Epithelial cell of esophagus (primary cell): ENCODE data around the gene PBX1.

ENCODE experiments used
- DNase-seq: peaks from one replicate; pipeline ENCODE4 v3.0.0; 2010; ENCODE audit warnings: low read depth
- H3K4me3 ChIP-seq: 2 replicates; pipeline ENCODE4 v1.5.1; 2011; ENCODE audit warnings: mild to moderate bottlenecking, low read length, control low read depth
- TF ChIP-seq, protein P1 (sequence below): IDR thresholded peaks from 2 replicates; pipeline ENCODE4 v1.5.1; 2011; ENCODE audit warnings: low read depth, mild to moderate bottlenecking, low read length, control low read depth, inconsistent platforms; ENCODE audit not compliant: insufficient read depth; ENCODE audit errors: missing control alignments

PBX1 gene

GRCh38 chr1:164865385-164865784 is 306.4 kb downstream of the PBX1 start:
- no peak for DNase-seq
- TF ChIP-seq, protein P1, sequence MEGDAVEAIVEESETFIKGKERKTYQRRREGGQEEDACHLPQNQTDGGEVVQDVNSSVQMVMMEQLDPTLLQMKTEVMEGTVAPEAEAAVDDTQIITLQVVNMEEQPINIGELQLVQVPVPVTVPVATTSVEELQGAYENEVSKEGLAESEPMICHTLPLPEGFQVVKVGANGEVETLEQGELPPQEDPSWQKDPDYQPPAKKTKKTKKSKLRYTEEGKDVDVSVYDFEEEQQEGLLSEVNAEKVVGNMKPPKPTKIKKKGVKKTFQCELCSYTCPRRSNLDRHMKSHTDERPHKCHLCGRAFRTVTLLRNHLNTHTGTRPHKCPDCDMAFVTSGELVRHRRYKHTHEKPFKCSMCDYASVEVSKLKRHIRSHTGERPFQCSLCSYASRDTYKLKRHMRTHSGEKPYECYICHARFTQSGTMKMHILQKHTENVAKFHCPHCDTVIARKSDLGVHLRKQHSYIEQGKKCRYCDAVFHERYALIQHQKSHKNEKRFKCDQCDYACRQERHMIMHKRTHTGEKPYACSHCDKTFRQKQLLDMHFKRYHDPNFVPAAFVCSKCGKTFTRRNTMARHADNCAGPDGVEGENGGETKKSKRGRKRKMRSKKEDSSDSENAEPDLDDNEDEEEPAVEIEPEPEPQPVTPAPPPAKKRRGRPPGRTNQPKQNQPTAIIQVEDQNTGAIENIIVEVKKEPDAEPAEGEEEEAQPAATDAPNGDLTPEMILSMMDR, result no peak

DNA sequence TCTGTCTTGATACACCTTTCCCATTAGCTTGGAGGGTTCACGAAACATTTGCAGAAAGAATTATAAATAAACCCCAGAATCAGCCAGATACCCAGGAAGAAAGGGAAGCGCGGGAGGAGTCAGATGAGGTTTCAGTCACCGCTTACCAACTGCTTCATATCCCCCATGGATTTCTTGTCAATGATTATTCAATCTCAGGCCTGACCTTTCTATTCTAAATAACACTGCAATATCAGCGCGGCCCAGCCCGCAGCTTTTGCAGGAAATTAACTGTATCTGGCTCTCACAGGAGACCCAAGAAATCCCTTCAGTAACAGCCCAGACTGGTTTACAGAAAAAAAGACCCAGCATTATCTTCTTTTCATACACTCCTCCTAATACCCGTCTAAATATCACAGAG is 308.6 kb downstream of the PBX1 start:
- H3K4me3 ChIP-seq, result no peak overlapping the region
- no peak for DNase-seq
- TF ChIP-seq, protein P1, result no peak

More at GRCh38 chr1:164865385-164865784, 306.4 kb downstream of the PBX1 start:
- no peak overlapping the region for H3K4me3 ChIP-seq

GRCh38 chr1:164868990-164869389 is 310.0 kb downstream of the PBX1 start:
- TF ChIP-seq, protein P1, result no peak
- no peak overlapping the region for H3K4me3 ChIP-seq
- DNase-seq, result peak; percentile 41

GRCh38 chr1:164875518-164875917 is 316.5 kb downstream of the PBX1 start:
- DNase-seq, result no peak
- no peak overlapping the region for H3K4me3 ChIP-seq
- TF ChIP-seq, protein P1, result no peak

DNA sequence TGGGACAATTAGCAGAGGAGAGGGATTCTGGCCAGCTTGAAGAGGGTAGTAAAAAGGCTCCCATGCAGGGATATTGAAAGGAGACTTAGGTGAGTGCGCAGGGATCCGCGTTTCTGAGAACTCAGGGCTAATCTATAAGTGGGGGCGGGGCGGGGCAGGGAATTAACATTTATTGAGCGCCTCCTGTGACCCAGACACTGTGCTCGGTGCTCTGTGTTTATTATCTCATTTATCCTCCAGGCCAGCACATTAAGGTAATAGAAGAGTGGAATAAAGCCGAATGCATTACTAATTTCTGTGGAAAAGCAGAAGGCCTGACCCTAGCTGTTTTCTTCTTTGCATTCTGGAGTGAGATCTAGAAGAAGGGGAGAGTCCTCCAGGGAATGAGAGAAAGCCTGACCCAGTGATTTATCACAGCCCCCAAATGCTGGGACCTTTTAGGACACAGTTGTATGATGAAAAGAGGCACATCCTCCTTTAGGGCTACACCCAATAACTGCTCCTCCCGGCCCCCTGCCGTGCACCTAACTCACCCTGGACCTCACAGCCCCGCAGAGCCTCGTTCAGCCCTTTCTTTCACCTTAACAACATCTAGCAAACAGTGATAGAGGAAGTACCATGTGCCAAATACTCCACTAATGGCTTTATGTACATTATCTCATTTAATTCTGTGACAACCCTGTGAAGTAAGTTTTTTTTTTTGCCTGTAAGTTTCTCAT is 317.6 kb downstream of the PBX1 start:
- DNase-seq, result no peak
- H3K4me3 ChIP-seq, result no peak overlapping the region
- TF ChIP-seq, protein P1, result no peak

- DNase-seq, result peak; percentile 59
- TF ChIP-seq, protein P1, result no peak
- H3K4me3 ChIP-seq, result no peak overlapping the region
These were observed 321.2 kb downstream of the PBX1 start for GRCh38 chr1:164880199-164880598.

DNA sequence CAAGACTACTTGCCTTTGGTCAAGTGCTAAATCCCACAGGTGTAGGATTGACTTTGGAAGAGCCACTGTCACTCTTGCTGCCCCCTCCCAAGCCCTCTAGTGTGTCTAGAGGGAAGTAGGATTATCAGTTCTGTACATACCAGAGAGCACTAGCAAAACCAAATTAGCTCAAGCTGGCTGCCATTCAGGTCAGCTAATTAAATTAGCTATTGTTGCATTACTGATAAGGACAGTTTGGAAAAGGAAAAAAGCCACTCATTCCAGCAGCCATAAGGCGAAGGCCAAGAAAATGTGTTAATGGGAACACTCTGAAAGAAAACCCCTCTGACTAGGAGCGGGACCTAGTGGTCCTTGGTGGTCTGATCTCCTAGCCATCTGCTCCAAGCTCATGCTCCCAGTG is 321.7 kb downstream of the PBX1 start:
- DNase-seq, result no peak
- no peak overlapping the region for H3K4me3 ChIP-seq
- TF ChIP-seq, protein P1, result no peak
